Measurements from ENCODE around the gene U2AF1L4.

DNA sequence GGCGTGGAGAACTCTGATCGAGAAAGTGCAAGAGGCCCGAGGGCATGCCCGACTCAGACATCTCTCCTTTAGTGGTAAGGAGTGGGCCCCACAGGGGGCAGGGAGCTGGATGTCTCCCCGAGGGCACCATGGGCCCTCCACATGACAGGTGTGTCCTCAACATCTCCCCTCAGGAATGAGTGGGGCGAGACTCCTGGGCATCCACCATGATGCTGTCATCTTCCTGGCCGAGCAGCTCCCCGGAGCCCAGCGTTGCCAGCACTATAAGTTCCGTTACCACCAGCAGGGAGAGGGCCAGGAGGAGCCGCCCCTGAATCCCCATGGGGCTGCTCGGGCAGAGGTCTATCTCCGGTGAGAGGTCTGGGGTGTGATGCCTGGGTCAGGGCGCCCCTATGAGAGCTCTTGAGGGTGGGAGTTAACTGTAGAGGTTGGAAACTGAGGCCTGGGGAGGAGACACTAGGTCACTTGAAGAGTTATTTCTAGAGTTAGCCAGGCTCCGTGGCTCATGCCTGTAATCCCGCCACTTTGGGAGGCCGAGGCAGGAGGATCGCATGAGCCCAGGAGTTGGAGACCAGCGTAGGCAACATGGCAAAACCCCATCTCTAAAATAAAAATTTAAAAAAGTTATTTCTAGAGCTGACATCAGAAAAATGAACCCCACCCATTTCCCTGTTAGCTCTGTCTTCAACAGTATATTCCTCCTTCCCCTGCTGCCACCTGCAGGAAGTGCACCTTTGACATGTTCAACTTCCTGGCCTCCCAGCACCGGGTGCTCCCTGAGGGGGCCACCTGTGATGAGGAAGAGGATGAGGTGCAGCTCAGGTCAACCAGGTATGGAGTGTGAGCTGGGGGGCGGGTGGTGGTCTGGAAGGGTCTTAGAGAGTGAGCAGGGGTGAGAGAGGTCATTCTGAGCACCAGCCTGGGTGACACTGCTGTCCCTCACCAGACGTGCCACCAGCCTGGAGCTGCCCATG, 8.0 kb downstream of the U2AF1L4 start:
- TF ChIP-seq POLR2A (IDR thresholded peaks at IDR 0.05) (no peak), CTCF (IDR thresholded peaks at IDR 0.05 in 4 of 5, conservative IDR thresholded peaks at IDR 0.05 in 1 of 5) (no peak)
